Measurements from ENCODE around the gene ATP5F1E.
"Not testable (repeated sequence)": the region's sequence is repeated elsewhere in the genome, so short reads cannot be mapped to it uniquely, and the experiment has no call there.

The ATP5F1E gene

GRCh38 chr20:59019217-59019616, 12.9 kb downstream of the ATP5F1E start, which contains the start of gene TUBB1:
TUBB1 (plus strand) TSS chr20:59019429; CDS start chr20:59019523, 94 bp downstream.
- no peak for DNase-seq (ENCODE audit: low read depth)

DNA sequence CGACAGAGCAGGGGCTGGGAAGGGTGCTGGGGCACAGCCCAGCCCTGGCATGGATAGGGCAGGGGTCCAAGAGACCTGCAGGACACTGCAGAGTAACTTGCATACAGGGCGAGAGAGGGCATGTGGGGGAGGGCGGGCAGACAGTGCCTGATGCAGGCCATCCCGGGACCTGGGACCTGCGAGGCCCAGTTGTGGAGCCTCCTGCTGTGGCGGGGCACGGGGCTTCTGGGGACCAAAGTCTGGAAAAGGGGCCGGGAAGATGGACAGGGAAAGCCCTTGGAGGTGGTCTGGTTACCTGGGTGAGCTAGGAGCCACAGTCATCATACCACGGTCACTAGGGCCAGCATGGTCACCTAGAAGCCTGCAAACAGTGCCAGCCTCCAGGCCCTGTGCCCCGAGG, 13.3 kb downstream of the ATP5F1E start:
- no peak for DNase-seq (ENCODE audit: low read depth)

DNA sequence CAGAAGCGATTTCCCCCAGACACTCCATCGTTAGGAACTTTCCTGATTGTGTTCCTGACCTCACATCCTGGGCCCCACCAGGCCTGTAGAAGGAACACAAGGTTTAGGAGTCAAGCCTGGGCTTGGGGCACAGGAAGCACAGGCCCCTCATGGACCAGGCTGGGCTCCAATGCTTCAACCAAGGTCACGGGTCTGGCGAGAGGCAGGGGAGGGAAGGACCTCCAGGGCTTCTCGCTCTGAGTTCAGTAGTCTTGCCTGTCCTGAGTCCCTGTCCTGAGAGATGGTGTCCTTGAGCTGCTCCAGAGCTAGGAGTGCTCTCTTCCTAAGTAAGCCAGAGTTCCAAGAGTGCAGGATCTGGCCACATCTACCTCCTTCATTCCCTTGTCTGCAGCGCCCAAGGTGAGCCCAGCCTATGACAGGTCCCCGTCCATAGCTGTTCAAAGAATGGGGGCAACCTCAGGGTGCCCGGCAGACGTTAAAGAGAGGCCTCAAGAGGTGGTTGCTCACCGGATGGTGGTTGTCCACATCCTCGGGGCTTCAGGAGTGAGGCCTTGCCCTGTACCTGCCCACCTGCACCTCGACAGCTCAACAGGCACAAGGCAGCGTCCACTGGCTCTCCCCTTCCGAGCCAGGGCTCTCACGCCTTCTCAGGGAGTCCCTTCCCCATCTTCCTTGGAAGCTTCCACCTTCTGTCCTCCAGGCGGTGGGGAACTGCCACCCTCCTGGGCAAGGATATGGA, 14.5 kb downstream of the ATP5F1E start:
- DNase-seq (ENCODE audit: low read depth): no peak

- DNase-seq (ENCODE audit: low read depth): no peak
These were observed 15.2 kb downstream of the ATP5F1E start for GRCh38 chr20:59016795-59017492.

DNA sequence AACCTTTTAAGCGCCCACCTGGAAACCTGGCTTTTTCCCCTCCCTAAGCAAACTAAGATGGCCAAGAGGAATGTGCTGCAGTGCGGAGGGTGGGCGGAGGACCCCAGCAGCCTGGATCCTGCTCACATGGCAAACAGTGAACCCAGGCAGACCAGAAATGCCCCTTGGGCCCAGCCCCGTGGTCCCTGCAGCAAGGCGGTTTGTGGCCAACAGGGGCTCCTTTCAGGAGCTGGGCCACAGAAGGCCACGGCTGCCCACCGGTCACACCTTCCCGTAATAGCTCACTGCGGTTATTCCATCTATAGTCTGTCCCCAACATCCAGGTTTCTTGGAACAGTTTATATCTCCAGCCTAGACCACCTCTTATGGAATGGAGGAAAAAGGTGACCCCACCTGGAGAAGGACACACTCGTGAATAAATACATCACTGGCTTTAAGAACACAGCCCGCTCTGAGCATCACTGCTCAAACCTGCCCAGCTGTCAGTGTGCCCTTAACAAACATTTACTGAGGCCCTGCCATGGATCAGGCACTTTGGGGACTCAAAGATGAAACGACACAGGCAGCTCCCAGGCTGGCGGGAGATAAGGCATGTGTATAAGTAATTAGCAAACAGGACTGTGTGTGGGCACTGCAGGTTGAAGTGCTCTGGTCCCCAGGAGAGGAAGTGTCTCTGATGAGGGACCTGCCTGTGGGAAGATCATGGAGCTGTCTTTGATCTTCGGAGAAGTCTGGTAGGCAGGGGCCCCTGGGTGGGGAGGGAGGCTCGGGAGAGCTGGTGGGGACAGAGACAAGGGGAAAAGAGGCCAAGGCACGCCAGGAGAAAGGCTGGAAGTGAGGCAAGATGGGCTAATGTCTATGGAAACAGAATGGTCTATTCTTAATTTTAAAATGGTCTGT, 16.1 kb downstream of the ATP5F1E start:
- no peak for DNase-seq (ENCODE audit: low read depth)

DNA sequence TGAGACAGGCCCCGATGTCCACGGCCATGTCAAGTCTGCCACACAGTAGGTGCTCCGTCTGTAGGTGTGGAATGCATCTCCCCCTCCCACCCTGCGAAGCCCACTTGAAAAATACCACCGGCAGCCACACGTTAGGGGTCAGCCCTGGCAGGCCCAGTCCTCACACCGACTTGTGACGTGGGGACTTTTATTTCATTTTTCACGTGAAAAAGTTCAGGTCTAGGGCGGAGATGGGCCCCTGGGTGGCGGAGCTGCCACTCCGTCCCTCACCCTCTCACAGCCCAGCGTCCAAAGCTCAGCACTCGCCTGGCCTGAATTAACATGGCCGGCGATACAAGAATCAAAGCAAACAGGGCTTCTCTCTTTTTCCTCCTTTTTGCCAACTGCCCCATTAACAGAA, 16.7 kb downstream of the ATP5F1E start:
- DNase-seq (ENCODE audit: low read depth): no peak

- no peak for DNase-seq (ENCODE audit: low read depth)
These were observed 17.3 kb downstream of the ATP5F1E start for GRCh38 chr20:59014680-59015389.

DNA sequence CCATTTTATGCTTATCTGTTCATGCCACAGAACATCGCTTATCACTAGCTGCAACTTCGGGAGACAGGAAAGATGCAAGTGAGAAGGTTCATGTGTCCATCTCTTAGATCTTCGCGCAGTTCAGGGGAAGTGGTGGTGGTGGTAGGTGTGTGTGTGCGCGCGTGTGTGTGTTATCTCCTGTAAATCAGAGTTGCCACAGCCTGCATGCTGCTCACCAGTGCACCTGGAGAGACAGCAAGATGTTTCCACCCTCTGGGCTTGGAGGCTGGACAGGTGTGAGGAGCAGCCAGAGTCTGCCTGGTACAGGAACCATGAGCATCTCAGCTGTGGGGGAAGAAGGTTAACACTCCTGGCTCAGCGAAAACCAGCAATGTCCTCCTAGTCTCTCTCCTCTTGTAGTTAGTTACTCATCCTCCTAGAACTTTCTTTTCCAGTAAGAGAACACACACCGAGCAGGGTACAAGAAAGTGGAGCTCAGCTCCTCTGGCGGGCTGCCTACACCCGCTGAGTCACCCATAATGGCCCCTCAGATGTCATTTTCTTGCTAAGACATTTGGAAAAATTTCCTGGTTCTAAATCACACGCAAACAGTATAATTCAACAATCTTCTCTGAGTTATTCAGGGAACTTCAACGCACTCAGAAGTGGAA, 18.1 kb downstream of the ATP5F1E start:
- DNase-seq (ENCODE audit: low read depth): no peak

GRCh38 chr20:59013031-59013951, 18.8 kb downstream of the ATP5F1E start:
- no peak for DNase-seq (ENCODE audit: low read depth)

DNA sequence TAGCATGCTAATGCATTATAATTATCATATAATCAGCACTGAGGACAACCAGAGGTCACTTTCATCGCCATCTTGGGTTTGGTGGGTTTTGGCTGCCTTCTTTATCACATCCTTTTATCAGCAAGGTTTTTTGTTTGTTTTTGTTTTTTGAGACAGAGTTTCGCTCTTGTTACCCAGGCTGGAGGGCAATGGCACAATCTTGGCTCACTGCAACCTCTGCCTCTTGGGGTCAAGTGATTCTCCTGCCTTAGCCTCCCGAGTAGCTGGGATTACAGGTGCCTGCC, 20.3 kb downstream of the ATP5F1E start:
- not testable (repeated sequence) for DNase-seq (ENCODE audit: low read depth)

DNA sequence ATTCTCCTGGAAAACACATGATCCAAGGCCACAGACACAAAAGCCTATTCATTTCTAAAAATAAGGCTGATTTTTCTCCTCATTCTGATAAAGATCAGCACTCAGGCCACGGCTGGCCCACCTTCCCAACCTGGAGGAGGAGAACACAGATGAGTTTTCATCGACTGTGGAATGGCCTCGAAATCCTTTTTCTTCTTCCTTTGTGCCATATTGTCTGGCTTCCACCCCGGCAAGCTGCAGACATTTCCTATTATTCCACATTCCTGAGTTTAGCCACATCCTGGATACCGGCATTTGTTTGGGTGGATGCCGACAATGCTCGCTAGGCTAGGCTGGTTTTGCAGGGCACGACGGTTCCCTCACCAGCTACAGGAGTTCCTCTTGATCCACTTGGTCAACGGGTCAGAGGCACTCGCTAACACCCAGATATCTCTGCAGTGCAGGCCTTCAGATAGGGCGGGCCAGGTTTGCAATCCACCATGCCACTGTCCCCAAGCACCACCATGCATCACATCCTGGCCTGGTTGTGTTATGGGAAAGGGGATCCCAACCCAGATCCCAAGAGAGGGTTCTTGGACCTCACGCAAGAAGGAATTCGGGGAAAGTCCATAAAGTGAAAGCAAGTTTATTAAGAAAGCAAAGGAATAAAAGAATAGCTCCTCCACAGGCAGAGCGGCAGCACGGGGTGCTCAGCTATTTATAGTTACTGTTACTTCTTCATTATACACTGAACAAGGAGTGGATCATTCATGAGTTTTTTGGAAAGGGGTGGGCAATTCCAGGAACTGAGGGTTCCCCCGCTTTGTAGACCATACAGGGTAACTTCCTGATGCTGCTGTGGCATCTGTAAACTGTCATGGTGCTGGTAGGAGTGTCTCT, 20.9 kb downstream of the ATP5F1E start:
- DNase-seq (ENCODE audit: low read depth): peak; percentile 72

- DNase-seq (ENCODE audit: low read depth): no peak
These were observed 21.7 kb downstream of the ATP5F1E start for GRCh38 chr20:59010321-59010994.

DNA sequence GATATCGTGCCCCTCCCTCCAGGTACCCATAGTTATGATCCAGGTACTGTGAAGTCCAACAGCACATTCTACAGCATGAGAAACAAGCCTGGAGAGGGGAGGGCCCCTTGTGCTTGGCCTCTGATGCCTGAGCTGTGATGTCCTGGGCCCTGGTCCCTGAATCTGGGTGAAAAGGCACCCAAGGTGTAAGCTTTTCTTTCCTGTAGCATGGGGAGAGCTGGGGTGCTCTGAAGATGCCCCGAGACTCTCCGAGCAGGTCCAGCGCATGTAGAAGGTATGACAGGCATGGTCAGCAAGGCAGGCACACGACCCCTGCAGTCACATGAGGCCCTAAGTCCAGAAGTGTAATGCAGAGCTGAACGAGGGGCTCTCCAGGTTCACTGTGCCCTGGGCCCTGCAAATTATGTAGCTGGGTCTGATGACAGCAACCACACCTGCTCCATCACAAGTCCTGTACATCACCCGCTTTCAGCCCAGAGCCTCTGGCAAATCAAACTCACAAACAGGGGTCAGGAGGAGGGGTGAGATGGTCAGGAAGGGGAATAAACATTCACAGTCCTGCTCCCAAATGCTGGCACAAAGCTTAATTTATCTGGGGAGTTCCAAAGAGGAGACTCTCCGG, 23.3 kb downstream of the ATP5F1E start:
- DNase-seq (ENCODE audit: low read depth): no peak

DNA sequence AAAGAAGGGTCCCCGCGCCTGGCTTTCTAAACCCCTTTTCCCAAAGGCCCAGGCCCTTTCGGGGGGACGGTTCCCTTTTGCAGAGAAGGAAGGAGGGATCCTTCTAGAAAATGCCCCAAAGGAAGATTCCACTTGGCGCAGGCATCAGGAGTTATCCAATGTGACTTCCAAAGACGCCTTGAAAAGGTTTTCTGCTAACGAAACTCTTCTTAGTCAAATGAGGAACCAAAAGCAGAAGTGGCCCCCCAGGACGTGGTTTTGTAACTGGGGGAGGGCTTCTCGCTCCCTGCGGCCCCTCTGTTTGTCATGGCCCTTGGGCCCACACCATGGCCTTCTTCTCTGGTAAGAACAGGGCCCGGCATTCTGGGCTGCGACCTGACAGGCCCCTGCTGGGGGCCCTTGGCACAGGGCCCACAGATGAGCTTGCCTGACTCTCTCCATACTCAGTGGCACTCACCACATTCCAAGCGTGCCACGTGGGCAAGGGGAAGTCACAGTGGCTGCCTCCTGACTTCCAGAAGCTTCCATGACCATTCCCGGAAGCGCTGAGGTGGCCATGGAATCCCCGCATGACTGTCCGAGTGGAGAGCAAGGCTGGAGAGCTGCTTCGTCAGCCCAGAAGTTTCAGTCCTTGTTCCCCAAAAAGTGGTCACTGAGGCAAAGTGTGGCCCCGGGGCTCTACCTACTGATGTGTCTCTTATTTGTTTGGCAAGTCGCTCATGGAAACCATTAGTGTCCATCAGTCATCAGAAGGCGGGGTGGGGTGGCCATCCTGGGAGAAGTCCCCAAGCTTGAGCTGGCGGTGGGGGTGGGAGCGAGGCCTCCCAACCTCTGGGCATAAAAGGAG, 24.2 kb downstream of the ATP5F1E start:
- no peak for DNase-seq (ENCODE audit: low read depth)

GRCh38 chr20:59006864-59007664, 25.1 kb downstream of the ATP5F1E start, which contains the start of gene CTSZ:
CTSZ (minus strand) TSS chr20:59007254; CDS start chr20:59007128, 126 bp downstream.
- no peak for DNase-seq (ENCODE audit: low read depth)

DNA sequence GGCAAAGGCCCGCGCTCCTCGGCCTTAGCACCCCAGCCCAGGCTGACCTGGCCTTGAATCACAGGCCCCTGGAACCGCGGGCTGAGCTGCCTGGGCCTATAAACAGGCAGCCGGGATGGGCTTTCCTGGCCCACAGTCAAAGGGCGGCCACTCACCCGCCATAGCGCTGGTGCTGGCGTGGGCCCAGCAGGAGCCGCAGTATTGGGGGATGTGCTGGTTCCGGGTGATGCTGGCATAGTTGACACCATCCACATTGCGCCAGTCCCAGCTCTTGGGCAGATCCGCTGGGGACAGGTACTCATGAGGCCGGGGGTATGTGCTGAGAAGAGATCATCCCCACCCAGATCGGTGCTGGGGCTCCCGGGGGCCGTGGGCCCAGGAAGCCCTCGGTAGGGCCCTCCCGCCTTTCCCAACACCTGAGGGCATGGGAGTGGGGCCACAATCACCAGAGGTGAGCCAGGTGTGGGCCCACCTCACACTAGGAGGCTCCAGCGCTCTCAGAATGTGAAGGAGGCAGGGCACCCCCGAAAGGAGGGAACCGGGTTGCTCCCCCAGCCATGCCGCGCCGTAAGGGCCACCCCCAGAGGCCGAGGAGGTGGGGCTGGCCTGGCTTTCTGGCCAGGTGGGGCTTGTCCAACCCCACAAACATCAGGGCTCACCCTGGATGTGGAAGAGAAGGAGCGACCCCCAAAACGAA, 25.8 kb downstream of the ATP5F1E start:
- no peak for DNase-seq (ENCODE audit: low read depth)

Data from HS-27A (cell line).